Measurements from ENCODE around the gene PPM1N.

GRCh38 chr19:45477713-45478453 lies 20.4 kb upstream of the PPM1N start:
- TF ChIP-seq CEBPB (IDR thresholded peaks at IDR 0.05; ENCODE audit: low read depth, low read length) (no peak), CHD1 (IDR thresholded peaks at IDR 0.05; ENCODE audit: low read depth, low read length) (no peak), CTCF (conservative IDR thresholded peaks at IDR 0.05; ENCODE audit: low read depth, low read length) (no peak), POLR2A (IDR thresholded peaks at IDR 0.05; ENCODE audit: low read depth, low read length) (no peak), MXI1 (IDR thresholded peaks at IDR 0.05; ENCODE audit: borderline replicate concordance, low read depth, low read length) (no peak), RCOR1 (IDR thresholded peaks at IDR 0.05; ENCODE audit: insufficient replicate concordance, low read length) (no peak), USF2 (IDR thresholded peaks at IDR 0.05; ENCODE audit: low read depth, low read length) (no peak), RFX5 (IDR thresholded peaks at IDR 0.05; ENCODE audit: low read depth, low read length) (no peak), RAD21 (IDR thresholded peaks at IDR 0.05; ENCODE audit: low read length) (no peak), MAFK (IDR thresholded peaks at IDR 0.05; ENCODE audit: low read depth, low read length) (no peak), BHLHE40 (IDR thresholded peaks at IDR 0.05; ENCODE audit: low read depth, low read length) (no peak), FOS (IDR thresholded peaks at IDR 0.05; ENCODE audit: low read depth, low read length) (peak; percentile 60; the same call in 1 of the 2 replicates), SMC3 (IDR thresholded peaks at IDR 0.05; ENCODE audit: low read depth, low read length) (no peak), NFE2L2 (IDR thresholded peaks at IDR 0.05; ENCODE audit: low read depth, low read length) (no peak)
